ENCODE results near the gene TEAD1. TPM values are rescaled to one million over a fixed set of nuclear protein-coding genes. Genes with fewer than 3 reads are reported as not detected.

TEAD1 gene
- polyA plus RNA-seq, 2 of the 4 experiments (the other 2 are of a cell fraction) = 111 to 112 TPM

DNA sequence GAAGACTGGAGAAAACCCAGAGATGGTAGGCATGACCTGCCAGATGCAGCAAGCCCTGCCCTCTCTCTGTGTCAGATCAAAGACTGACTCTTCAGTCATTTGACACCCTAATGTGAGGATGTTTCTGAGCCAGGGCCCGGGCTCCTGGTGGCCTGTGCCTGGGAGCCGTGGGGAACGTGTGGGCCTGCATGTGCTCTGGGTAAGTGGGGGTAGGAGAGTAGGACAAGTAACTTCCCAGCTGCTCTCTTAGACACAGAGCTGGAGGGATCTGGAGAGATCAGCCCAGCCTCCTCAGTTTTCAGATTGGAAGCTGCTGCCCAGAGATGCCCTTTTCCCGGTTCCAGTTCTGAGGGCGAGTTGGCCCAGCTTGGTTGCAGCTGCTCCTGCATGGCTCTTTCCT is 110.8 kb downstream of the TEAD1 start:
- H3K4me3 ChIP-seq = no peak overlapping the region
- H3K9me3 ChIP-seq = no peaks in the 10 kb centered on the region
- H3K4me2 ChIP-seq = no peak overlapping the region
- TF ChIP-seq, protein P1, sequence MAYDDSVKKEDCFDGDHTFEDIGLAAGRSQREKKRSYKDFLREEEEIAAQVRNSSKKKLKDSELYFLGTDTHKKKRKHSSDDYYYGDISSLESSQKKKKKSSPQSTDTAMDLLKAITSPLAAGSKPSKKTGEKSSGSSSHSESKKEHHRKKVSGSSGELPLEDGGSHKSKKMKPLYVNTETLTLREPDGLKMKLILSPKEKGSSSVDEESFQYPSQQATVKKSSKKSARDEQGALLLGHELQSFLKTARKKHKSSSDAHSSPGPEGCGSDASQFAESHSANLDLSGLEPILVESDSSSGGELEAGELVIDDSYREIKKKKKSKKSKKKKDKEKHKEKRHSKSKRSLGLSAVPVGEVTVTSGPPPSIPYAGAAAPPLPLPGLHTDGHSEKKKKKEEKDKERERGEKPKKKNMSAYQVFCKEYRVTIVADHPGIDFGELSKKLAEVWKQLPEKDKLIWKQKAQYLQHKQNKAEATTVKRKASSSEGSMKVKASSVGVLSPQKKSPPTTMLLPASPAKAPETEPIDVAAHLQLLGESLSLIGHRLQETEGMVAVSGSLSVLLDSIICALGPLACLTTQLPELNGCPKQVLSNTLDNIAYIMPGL (CRISPR knock-in tag; IDR thresholded peaks at IDR 0.05; ENCODE audit: borderline replicate concordance) = no peak
- TF ChIP-seq MAFK (IDR thresholded peaks at IDR 0.05; ENCODE audit: partially characterized antibody) = no peak
- no peak for TF ChIP-seq SREBF2 (IDR thresholded peaks at IDR 0.05)
- no peak for TF ChIP-seq EP300 (IDR thresholded peaks at IDR 0.05)
- TF ChIP-seq TP53 (CRISPR knock-in tag; IDR thresholded peaks at IDR 0.05) = no peak
- TF ChIP-seq, protein P2, sequence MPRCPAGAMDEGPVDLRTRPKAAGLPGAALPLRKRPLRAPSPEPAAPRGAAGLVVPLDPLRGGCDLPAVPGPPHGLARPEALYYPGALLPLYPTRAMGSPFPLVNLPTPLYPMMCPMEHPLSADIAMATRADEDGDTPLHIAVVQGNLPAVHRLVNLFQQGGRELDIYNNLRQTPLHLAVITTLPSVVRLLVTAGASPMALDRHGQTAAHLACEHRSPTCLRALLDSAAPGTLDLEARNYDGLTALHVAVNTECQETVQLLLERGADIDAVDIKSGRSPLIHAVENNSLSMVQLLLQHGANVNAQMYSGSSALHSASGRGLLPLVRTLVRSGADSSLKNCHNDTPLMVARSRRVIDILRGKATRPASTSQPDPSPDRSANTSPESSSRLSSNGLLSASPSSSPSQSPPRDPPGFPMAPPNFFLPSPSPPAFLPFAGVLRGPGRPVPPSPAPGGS (IDR thresholded peaks at IDR 0.05) = no peak
- no peak for TF ChIP-seq HOXB5 (CRISPR knock-in tag; IDR thresholded peaks at IDR 0.05)
- TF ChIP-seq CBX8 (IDR thresholded peaks at IDR 0.05) = no peak
- TF ChIP-seq JUNB (IDR thresholded peaks at IDR 0.05) = no peak
- TF ChIP-seq NPAS2 (CRISPR knock-in tag; IDR thresholded peaks at IDR 0.05; ENCODE audit: borderline replicate concordance) = no peak
- no peak for TF ChIP-seq ZC3H11A (IDR thresholded peaks at IDR 0.05)
- TF ChIP-seq ESRRA (IDR thresholded peaks at IDR 0.05; ENCODE audit: borderline replicate concordance, low read length) = no peak
- TF ChIP-seq EHF (CRISPR knock-in tag; IDR thresholded peaks at IDR 0.05) = no peak
- TF ChIP-seq, protein P3, sequence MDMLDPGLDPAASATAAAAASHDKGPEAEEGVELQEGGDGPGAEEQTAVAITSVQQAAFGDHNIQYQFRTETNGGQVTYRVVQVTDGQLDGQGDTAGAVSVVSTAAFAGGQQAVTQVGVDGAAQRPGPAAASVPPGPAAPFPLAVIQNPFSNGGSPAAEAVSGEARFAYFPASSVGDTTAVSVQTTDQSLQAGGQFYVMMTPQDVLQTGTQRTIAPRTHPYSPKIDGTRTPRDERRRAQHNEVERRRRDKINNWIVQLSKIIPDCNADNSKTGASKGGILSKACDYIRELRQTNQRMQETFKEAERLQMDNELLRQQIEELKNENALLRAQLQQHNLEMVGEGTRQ (IDR thresholded peaks at IDR 0.05) = no peak
- TF ChIP-seq FOSB (CRISPR knock-in tag; IDR thresholded peaks at IDR 0.05) = no peak
- TF ChIP-seq EHMT2 (IDR thresholded peaks at IDR 0.05; ENCODE audit: low read depth) = no peak
- TF ChIP-seq, protein P4, sequence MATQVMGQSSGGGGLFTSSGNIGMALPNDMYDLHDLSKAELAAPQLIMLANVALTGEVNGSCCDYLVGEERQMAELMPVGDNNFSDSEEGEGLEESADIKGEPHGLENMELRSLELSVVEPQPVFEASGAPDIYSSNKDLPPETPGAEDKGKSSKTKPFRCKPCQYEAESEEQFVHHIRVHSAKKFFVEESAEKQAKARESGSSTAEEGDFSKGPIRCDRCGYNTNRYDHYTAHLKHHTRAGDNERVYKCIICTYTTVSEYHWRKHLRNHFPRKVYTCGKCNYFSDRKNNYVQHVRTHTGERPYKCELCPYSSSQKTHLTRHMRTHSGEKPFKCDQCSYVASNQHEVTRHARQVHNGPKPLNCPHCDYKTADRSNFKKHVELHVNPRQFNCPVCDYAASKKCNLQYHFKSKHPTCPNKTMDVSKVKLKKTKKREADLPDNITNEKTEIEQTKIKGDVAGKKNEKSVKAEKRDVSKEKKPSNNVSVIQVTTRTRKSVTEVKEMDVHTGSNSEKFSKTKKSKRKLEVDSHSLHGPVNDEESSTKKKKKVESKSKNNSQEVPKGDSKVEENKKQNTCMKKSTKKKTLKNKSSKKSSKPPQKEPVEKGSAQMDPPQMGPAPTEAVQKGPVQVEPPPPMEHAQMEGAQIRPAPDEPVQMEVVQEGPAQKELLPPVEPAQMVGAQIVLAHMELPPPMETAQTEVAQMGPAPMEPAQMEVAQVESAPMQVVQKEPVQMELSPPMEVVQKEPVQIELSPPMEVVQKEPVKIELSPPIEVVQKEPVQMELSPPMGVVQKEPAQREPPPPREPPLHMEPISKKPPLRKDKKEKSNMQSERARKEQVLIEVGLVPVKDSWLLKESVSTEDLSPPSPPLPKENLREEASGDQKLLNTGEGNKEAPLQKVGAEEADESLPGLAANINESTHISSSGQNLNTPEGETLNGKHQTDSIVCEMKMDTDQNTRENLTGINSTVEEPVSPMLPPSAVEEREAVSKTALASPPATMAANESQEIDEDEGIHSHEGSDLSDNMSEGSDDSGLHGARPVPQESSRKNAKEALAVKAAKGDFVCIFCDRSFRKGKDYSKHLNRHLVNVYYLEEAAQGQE (IDR thresholded peaks at IDR 0.05) = no peak
- TF ChIP-seq GATA3 (IDR thresholded peaks at IDR 0.05; ENCODE audit: borderline replicate concordance) = no peak
- no peak for TF ChIP-seq JUN (IDR thresholded peaks at IDR 0.05)
- no peak for TF ChIP-seq NR3C1 (IDR thresholded peaks at IDR 0.05)
- CTCF ChIA-PET = interaction anchor here (0.6 to 1.2 kb wide), 4 partner anchors 9 to 105 kb away, joined by 3 read pairs; no protein-coding TSS in a partner anchor
- peak overlapping the region in 1 of 2 experiments; percentile 43; a peak in 2 of 6 replicates for H3K27ac ChIP-seq
- ATAC-seq (peak in 1 of 2 experiments; percentile 10; a peak in 3 of 6 replicates), FAIRE-seq (no peak), DNase-seq (ENCODE audit: low read depth in 1 of 2, low spot score in 1 of 2) (no peak)
- peaks cover 50% of the 10 kb centered on the region for H3K4me1 ChIP-seq
- WGBS (ENCODE audit: missing lambda C conversion rate) = 90% methylated on average over 5 of the region's 5 CpGs
- POLR2A ChIA-PET = no interaction called here

DNA sequence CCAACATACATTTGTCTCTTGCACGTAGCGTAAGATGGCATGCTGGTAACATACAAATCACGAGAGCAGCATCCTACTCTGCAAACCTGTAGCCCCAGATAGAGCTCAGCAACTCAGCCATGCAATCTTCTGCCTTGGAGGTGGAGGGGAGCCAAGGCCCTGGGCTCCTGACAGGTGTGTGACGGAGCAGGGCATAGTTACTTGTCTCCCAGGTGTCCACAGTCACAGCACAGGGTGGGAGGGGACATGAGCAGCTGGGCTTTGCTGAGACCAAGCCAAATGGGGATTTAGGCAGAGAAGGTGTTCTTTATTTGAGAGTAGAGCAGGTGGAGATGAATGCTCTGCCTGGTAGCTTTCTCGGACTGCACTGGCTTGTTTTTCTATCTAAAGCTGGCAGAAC is 111.7 kb downstream of the TEAD1 start:
- Histone ChIP-seq H3K27ac (0 out of 6 replicates have a peak overlapping the region, but pooled peaks of 1 of the 2 experiments have one; percentile 7), H3K4me3 (no peak overlapping the region), H3K4me1 (peaks cover 53% of the 10 kb centered on the region), H3K4me2 (no peak overlapping the region), H3K9me3 (no peaks in the 10 kb centered on the region)
- WGBS (ENCODE audit: missing lambda C conversion rate) = 93% methylated on average over 5 of the region's 5 CpGs
- ATAC-seq (no peak), DNase-seq (ENCODE audit: low read depth in 1 of 2, low spot score in 1 of 2) (no peak), FAIRE-seq (no peak)
- ChIA-PET CTCF (interaction anchor here (0.6 to 1.2 kb wide), 3 partner anchors 10 to 104 kb away, joined by 3 read pairs; no protein-coding TSS in a partner anchor), POLR2A (no interaction called here)
- TF ChIP-seq, protein P3 (IDR thresholded peaks at IDR 0.05) = no peak
- TF ChIP-seq HEYL (CRISPR knock-in tag; IDR thresholded peaks at IDR 0.05) (no peak), KDM5A (IDR thresholded peaks at IDR 0.05) (no peak), TFCP2L1 (CRISPR knock-in tag; IDR thresholded peaks at IDR 0.05) (no peak), CEBPB (IDR thresholded peaks at IDR 0.05) (no peak), KDM1A (IDR thresholded peaks at IDR 0.05; ENCODE audit: low read depth) (no peak), HOXA7 (CRISPR knock-in tag; IDR thresholded peaks at IDR 0.05) (no peak), RAD21 (conservative IDR thresholded peaks at IDR 0.05 in 1 of 2, IDR thresholded peaks at IDR 0.05 in 1 of 2) (no peak), EP300 (IDR thresholded peaks at IDR 0.05) (no peak), BHLHE40 (IDR thresholded peaks at IDR 0.05; ENCODE audit: low read depth, low read length) (no peak), SMC3 (IDR thresholded peaks at IDR 0.05) (no peak), GATA3 (IDR thresholded peaks at IDR 0.05; ENCODE audit: borderline replicate concordance) (no peak)
- TF ChIP-seq, protein P5, sequence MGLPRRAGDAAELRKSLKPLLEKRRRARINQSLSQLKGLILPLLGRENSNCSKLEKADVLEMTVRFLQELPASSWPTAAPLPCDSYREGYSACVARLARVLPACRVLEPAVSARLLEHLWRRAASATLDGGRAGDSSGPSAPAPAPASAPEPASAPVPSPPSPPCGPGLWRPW (IDR thresholded peaks at IDR 0.05) = no peak

Data from A549 (cell line).